ENCODE measurements around the gene HK2.
"Not testable (repeated sequence)": the region's sequence is repeated elsewhere in the genome, so short reads cannot be mapped to it uniquely, and the experiment has no call there.

HK2 gene

DNA sequence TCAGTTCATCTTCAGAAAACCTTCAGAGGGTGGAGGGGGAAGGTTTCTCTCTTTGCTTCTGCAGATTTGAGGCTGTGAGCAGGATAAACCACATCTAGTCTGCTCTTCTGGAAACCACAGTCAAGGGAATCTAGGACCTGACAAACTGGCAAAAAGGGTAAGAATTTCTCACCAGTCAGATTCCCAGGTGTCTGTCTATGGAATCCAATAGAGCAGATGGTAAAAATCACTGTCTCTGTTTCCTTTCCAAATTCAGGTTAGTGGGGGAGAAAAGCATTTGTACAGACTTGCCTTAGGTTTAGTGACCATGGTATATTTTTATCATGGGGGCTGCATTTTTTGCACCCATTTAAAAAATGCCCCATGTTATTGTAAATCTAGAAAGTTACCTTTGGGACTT is 62.3 kb downstream of the HK2 start:
- DNase-seq (ENCODE audit: low read depth): no peak

DNA sequence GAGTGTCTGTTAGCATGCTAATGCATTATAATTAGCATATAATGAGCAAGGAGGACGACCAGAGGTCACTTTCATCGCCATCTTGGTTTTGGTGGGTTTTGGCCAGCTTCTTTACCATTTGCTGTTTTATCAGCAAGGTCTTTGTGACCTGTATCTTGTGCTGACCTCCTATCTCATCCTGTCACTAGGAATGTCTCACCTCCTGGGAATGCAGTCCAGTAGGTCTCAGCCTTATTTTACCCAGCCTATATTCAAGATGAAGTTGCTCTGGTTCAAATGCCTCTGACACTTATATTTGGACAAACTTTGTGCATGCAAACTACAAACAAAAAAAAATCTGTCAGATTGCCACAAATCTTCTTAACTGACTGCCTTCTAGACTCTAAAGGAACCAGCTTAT is 66.3 kb downstream of the HK2 start:
- DNase-seq (ENCODE audit: low read depth): not testable (repeated sequence)

DNA sequence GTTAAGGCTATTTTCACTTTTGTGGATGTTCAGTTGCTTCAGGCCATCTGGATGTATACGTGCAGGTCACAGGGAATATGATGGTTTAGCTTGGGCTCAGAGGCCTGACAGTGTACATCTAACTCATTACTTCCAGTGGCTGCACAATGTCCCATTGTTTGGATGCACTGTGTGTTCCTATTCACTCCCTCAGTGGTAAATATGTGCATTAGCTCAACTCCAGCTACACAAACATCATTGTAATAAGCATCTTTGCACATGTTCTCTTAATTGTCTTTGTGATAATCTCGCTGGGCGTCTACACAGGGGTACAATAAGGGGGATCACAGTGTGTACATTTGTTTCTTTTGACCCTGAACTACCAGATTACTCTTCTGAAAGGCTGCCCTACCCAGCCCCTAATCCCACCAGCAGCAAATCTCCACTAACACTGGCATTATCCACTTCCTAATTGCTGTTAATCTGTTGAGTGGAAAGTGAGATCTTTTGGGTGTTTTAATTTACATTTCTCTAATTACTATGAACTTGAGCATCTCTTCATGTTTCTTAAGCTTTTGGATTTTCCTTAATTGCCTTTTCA is 68.4 kb downstream of the HK2 start:
- DNase-seq (ENCODE audit: low read depth): no peak

DNA sequence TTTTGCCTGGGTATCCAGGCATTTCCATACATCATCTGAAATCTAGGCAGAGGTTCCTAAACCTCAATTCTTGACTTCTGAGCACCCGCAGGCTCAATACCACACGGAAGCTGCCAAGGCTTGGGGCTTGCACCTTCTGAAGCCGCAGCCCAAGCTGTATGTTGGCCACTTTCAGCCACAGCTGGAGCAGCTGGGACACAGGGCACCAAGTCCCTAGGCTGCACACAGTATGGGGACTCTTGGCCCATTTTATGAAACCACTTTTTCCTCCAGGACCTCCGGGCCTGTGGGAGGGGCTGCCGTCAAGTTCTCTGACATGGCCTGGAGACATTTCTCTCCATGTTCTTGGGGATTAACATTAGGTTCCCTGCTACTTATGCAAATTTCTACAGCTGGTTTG is 72.5 kb downstream of the HK2 start:
- no peak for DNase-seq (ENCODE audit: low read depth)

DNA sequence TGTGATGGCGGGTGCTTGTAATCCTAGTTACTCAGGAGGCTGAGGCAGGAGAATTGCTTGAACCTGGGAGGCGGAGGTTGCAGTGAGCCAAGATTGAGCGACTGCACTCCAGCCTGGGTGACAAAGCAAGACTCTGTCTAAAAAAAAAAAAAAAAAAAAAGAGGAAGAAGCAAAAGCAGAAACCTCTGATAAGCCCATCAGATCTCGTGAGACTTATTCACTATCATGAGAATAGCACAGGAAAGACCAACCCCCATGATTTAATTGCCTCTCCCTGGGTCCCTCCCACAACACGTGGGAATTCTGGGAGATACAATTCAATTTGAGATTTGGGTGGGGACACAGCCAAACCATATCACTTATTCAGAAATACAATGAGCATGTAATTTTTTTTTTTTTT is 73.6 kb downstream of the HK2 start:
- DNase-seq (ENCODE audit: low read depth): not testable (repeated sequence)

DNA sequence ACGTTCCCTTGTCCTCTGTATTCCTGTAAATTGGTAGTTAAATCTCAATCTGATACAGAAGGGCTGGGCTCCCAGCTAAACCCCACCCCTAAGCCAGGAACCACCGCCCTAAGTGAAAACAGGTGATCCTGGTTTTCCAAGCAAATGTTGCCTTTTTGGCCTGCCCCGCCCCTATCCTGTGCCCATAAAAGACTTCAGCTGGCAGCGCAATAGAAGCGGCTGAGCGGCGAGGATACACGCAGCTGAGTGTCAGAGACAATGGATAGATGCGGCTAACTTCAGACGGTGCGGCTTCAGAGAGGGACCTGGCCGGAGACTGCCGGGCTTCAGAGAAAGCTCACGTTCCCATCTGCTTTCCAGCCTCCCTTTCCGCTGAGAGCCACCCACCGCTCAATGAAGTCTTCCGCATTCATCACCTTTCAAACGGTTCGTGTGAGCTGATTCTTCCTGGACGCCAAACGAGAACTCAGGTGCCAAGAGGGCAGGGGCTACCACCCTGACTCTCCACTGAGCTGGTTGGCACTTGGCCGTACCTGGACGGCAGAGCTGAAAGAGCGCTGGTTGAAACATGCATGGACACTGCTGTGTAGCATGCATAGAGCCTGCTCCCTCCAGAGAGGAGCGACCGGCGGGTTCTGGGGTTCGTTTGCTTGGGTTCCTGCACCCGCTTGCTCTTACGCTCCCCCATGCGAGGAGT is 75.0 kb downstream of the HK2 start:
- DNase-seq (ENCODE audit: low read depth): no peak

DNA sequence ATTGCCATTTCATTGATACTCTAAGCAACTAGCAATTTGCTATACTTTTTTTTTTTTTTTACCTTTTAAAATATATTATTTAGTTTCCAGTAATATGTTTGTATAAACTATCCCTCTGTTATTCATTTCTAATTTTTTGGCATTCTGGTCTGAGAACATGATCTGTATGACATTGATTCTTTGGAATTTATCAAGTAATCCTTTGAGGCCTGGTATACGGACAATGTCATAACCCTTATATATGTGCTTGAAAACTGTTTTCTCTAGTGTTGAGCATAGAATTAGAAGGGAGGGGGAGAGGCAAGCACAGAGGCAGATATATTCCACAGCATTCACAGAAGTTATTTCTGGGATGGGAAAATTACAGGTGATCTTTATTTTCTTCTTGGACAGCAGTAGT is 76.3 kb downstream of the HK2 start:
- DNase-seq (ENCODE audit: low read depth): no peak

DNA sequence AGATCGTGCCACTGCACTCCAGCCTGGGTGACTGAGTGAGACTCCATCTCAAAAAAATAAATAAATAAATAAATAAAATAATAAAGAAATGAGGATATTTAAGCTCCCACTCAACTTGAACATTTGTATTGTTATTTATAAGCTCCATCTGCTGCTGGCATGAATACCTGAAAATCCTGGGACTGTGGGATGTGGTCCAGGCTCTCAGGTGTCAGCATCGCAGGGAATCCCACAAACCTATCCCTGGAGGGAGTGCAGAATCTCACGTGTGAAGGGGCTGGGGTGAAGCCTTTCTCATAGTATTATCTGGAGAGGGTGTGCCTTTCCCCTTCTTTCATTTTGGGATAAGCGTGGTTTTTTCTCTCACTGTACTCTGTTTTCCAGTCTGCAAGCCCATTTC is 77.1 kb downstream of the HK2 start:
- DNase-seq (ENCODE audit: low read depth): no peak

DNA sequence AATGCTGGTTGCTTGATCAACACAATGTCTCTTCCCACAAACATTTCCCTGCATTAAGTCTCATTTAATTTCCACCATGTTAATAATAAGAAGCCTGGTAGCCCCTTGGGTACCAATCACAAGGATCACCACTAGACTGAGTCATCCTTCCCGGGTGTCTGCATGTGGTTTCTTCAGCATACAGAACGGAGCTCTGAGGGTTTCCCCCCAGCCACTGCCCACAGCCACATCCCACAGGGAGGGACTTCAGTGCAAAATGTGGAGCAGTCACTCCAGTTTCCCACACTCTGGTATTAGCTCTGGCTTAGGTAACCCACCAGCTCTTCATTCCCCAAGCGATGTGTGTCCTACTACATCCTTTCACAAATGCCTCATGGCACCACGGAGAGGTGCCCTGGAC is 81.8 kb downstream of the HK2 start:
- DNase-seq (ENCODE audit: low read depth): no peak

DNA sequence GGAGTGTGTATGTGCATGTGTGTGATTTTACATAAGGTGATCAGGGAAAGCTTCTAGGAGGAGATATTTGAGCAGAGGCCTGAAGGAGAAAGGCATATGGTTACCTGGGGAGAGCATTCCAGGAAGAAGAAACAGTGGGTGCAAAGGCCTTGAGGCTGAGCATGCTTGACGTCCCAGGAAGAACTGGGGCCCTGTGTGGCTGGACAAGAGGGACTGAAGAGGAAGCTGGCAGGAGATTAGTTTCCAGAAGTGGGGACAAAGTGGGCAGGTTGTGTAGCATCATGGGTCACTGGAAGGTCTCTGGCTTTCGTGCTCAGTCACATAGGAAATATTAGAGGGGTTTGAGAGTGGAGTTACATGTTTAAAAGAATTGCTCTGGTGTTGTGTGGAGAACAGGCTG is 82.5 kb downstream of the HK2 start:
- DNase-seq (ENCODE audit: low read depth): no peak

DNA sequence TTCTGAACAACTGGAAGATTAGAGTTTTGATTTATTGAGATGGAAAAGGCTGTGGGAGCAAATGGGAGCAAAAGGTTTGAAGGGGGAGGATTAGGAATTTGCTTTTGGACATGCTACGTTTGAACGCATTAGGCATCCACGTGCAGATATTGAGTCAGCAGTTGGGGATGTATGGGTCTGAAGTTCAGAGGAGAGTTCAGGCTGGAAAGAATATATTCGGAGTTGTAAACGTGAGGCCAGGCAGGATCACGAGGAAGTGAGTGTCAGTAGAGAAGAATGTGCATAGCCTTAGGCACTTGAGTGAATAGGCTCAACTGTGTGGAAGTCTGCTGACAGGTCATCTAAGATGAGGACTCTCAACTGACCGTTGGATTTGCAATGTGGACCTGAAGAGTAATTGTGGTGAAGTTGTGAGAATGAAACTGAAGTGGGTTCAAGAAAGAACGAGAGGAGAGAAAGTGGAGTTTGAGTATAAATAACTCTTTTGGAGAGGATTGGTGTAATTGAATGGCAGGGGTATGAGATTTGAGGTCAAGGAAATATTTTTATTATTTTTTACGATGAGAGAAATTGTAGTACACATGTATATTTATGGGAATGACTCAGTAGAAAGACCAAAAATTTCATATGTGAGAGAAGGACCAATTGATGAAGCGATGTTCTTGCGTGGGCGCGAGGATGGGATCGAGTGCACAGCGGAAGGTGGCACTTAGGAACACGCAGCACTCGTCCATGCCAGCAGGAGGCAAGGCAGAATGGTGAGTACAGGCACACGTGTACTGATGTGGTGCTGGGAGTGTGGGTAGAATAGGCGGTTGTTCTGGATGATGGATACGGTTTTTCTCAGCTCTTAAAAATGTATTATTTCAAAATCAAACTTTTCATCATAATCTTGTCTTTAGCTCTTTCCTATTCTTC is 84.0 kb downstream of the HK2 start:
- no peak for DNase-seq (ENCODE audit: low read depth)

DNA sequence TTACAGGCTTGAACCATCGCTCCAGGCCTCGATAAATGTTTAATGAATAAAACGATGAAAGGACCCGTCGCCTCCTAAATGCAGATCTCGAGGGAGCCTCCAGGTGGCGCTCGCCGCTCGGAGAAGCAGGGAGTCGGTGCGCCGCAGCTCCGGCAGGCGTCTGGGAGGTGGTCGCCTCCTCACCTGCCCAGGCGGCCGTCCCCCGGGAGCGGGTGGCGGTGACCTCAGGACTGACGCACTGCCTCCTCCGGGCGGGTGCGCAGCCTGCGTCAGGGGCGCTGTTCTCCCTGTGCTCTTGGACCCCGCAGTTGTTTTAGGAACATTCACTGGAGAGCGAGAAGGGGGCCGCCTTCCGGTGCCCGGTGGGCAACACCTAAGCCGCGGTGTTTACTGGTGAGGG is 85.9 kb downstream of the HK2 start:
- DNase-seq (ENCODE audit: low read depth): no peak

DNA sequence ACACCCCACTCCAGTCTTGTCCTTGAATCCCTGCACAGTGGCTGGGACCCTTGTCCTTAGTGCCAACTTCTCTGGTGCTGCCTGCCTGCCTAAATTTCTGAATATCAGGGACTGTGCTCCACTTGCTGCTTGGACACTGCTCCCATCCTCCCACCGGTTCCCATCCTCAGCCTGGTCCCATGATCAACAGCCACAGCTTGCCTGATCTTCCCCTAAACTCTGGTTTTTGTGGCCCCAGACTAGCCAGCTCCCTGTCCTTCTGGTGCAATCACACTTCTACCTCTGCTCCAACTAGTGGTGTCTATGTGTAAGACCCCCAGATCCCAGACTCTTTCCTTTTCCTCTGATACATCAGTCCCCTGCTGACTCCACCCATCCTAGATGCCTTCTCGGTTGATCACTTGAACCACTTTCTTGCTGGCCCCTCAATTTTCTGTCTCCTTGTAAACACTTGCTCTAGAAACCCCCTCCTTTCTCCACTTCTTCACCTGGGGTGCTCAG is 87.4 kb downstream of the HK2 start:
- DNase-seq (ENCODE audit: low read depth): no peak

DNA sequence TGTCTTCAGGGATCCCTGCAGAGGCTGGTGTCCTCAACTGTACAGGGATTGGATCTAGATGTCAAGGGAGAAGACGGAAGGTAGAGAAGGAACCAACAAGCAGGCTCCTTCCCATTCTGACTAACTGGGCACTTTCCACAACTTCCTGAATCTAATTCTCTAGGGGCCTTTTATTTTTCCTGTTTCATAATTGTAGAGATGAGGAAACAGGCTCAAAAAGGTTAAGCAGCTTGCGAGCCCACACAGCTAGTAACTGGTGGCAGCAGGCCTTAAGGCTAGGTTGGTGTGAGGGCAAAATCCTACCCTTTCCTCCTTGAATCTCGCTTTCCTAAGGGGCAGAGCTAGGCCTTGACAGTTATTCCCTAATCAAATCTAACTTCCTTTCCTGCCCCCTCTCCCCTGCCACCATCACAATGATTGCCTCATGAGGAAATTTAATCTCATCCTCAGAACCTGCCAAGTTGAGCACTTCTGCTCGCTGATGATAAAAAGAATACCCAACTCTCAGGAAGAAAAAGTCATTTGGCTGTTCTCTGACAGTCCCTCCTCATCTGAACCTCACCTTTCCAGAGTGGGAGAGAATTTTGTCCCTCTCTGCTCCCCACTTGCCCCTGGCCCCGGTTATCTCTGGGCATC is 88.8 kb downstream of the HK2 start:
- DNase-seq (ENCODE audit: low read depth): no peak

DNA sequence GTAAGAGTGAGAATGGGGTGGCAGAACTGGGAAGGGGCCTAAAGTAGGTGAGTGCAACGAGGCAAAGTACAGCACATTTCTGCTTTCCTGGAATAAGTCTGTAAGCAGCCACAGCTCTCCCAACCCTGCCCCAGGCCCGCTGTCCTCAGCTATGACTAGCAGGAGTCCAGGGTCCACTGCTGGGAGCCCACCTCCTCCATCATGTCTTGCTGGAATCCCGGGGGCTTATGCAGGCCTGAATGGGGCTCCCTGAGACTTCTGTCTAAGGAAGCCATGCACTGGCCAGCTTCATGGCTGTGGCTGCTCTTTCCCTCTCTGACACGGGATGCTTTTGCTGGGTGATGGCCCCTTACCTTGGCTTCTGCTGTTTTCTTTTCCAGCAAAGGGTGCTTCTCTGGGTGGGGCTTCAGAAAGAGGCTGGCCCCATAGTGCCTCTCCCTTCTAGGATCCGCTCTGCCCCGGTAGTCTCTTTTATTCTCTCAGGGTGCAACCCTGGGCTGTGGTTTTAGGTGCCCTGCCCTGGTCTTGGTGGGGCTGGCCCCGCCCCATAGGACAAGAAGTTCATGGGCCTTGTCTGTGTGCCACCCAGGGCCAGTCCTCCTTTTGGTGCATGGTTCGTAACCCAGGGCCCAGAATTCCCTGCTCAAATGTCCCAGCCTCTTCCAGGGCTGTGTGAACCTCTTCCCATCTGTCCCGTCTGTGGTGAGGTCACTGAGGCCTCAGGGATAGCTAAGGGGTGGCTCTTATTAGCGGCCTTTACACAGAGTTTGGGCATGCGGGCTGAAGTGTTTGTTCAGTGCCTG is 90.7 kb downstream of the HK2 start:
- DNase-seq (ENCODE audit: low read depth): no peak

DNA sequence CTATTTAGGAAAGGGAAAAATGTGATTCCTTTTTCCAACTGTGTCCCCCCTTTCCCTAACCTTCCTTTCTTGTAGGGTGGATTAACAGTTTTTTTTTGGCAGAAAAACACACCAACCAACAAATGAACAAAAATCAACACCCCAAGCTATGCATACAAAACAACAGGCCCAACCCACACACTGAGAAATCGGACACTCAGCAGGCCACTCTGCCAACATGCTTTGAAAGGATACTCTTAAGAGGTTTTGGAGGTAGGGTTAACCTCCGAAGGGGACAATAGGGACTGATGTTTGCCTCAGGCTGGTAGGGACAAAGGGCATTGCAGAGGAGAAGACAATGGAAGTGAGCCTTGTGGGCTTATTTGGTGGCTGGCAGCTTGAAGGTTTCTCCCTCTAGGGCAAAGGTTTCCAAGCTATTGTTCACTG is 91.4 kb downstream of the HK2 start:
- DNase-seq (ENCODE audit: low read depth): no peak

DNA sequence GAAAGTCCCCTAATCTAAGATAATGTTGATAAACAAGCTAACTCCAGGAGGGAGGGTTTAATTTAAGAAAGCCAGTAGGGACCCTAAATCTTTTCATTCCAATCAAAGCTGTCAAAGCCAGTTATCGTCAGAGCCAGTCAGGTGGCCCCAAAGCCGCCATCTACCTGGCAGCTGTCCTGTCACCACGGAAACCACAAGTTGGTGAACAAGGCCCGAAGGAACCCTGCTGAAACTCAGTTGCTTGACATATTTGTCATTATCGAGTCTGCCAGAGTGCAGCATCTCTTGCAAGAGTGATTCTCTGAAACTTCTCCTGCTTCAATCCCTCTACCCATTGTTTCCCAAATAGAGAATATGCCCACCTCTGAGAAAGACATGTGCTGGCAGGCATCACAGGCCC is 93.7 kb downstream of the HK2 start:
- no peak for DNase-seq (ENCODE audit: low read depth)

DNA sequence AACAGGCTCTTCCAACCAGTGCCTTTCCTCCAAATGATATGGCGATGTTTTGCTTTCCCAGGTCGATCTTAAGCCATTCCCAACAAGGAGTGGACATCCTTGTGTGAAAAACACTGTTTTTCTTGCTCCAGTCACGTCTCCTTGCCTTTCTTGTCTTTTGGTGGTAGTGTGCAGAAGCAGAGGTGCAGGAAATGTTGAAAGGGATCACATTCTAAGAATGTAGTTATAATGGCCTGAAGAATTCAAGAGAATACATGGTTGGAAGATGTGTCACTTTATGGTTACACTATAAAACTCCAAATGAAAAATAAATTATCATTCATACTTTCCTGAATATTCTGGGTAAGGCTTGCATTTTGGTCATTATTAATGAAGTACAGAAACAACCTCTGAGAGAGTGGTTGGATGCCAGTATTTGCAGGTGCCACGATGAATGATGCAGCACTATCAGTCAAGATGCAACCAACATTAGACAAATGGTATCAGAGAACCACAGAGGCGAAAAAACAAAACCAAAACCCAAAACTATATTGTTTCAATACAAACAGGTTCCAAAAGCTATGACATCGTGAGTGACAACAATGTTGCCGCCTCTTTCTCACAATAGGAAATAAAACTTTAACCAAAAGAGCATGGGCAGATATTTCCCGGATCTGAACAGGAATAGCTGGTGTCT is 97.0 kb downstream of the HK2 start:
- no peak for DNase-seq (ENCODE audit: low read depth)

DNA sequence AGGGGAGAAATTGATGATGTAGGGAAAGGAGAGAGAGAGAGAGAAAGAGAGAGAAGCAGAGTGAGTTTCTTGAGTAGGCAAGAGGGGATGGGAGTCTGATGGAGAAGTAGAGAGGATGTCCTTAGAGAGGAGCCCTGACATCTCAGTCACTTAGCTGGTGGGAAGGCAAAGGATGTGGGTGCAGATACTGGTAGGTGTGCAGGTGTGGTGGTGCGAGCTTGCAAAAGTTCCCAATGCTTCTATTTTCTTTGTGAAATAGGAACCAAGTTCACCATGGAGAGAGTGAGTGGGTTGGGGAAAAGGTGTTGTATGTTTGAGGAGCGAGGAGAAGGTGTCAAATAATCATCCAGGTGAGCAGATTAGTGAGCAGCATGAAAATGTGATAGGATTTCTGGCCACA is 98.0 kb downstream of the HK2 start:
- no peak for DNase-seq (ENCODE audit: low read depth)

DNA sequence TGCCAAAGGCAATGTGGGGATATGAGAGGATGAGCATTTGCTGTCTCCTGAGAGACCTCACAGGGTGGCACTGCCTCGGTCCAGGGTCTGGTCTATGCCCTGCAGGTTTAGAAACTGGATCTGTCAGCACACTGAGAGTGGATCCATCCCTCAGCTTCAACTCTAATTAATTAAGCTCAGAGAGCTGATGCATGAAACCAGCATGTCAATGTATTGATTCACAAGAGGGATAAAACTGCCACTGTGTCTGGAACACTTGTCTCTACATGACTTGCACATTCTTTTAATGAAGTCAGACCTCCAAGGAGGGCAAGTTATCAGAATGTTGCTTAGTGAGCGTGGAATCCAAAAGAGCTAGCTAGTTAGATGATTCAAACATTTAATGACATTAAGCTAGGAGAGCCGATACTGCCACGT is 102.1 kb downstream of the HK2 start:
- no peak for DNase-seq (ENCODE audit: low read depth)
